ENCODE measurements around the gene ZNF346.

DNA sequence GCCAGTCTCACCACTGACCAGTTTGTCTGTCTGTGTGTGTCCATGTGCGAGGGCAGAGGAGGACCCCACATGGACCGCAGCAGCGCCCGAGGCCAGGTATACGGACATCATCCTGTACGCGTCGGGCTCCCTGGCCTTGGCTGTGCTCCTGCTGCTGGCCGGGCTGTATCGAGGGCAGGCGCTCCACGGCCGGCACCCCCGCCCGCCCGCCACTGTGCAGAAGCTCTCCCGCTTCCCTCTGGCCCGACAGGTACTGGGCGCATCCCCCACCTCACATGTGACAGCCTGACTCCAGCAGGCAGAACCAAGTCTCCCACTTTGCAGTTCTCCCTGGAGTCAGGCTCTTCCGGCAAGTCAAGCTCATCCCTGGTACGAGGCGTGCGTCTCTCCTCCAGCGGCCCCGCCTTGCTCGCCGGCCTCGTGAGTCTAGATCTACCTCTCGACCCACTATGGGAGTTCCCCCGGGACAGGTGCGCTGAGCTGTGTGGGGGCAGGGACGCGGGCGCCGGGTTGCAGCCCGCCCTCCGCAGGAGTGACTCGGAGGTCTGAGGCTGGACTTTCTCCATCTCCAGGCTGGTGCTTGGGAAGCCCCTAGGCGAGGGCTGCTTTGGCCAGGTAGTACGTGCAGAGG, 70.7 kb downstream of the ZNF346 start:
- TF ChIP-seq CREB1 (CRISPR knock-in tag; IDR thresholded peaks at IDR 0.05) (no peak), MYBL2 (CRISPR knock-in tag; IDR thresholded peaks at IDR 0.05) (no peak), E2F4 (CRISPR knock-in tag; IDR thresholded peaks at IDR 0.05; ENCODE audit: borderline replicate concordance, low read depth) (no peak), FOXP1 (CRISPR knock-in tag; IDR thresholded peaks at IDR 0.05; ENCODE audit: borderline replicate concordance) (no peak), NR3C1 (CRISPR knock-in tag; conservative IDR thresholded peaks at IDR 0.05; ENCODE audit: low read depth) (no peak), FOXJ3 (CRISPR knock-in tag; IDR thresholded peaks at IDR 0.05; ENCODE audit: borderline replicate concordance) (no peak)
- TF ChIP-seq, protein P1, sequence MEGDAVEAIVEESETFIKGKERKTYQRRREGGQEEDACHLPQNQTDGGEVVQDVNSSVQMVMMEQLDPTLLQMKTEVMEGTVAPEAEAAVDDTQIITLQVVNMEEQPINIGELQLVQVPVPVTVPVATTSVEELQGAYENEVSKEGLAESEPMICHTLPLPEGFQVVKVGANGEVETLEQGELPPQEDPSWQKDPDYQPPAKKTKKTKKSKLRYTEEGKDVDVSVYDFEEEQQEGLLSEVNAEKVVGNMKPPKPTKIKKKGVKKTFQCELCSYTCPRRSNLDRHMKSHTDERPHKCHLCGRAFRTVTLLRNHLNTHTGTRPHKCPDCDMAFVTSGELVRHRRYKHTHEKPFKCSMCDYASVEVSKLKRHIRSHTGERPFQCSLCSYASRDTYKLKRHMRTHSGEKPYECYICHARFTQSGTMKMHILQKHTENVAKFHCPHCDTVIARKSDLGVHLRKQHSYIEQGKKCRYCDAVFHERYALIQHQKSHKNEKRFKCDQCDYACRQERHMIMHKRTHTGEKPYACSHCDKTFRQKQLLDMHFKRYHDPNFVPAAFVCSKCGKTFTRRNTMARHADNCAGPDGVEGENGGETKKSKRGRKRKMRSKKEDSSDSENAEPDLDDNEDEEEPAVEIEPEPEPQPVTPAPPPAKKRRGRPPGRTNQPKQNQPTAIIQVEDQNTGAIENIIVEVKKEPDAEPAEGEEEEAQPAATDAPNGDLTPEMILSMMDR (IDR thresholded peaks at IDR 0.05): no peak

Measured in WTC11 (cell line).